GM21528 (cell line): ENCODE measurements around the gene SLC24A2.
"Not testable (repeated sequence)": the region's sequence is repeated elsewhere in the genome, so short reads cannot be mapped to it uniquely, and the experiment has no call there.

Experiments
- ATAC-seq: cut with Tn5 transposase; IDR thresholded peaks from one replicate; pipeline ENCODE4 v1.9.1; 2021; ENCODE audit warnings: mild to moderate bottlenecking, moderate library complexity; ENCODE audit not compliant: unreplicated experiment, low FRiP score

The SLC24A2 gene

GRCh38 chr9:19788614-19789271 is at the start of gene SLC24A2:
SLC24A2 (minus strand) TSS chr9:19789037.
- ATAC-seq: no peak

GRCh38 chr9:19833331-19833730 is 44.5 kb upstream of the SLC24A2 start:
- not testable (repeated sequence) for ATAC-seq

DNA sequence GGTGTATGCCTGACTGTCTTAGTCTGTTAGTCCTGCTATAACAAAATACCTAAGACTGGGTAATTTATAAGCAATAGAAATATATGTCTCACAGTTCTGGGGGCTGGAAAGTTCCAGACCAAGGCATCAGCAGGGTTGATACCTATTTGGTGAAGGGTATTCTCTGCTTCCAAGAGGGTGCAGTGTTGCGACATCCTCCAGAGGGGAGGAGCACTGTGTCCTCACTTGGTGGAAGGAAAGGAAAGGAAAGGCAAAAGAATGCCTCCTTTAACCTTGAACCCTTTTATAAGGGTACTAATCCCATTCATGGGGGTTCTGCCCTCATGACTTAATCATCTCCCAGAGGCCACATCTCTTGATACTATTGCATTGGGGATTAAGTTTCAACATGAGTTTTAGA is 42.0 kb upstream of the SLC24A2 start:
- ATAC-seq: no peak

DNA sequence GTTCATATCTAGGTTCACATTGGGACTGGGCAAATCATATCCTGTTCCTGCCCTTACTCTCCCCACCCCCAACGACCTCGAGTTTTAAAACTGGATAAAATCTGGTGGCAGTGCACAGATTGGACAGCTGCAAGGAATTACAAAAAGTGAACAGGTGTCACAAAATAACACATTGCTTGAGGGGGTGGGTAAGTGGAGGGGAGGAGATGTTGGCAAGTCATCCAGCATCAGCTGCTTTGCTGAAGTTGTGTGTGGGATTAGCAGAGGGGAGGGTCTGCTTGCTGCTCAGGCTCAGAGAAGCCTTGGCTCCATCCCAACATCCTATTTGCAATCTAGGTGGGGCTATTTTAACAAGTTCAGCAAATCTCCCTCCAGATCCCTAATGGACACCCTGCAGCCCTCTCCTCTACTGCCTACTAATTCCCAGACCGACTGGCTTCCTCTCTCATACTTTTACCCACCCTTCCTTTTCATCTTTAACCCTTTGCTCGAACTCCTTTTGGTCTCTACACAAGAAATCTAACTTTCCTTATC is 39.8 kb upstream of the SLC24A2 start:
- no peak for ATAC-seq

GRCh38 chr9:19816769-19817168 is 27.9 kb upstream of the SLC24A2 start:
- ATAC-seq: no peak

DNA sequence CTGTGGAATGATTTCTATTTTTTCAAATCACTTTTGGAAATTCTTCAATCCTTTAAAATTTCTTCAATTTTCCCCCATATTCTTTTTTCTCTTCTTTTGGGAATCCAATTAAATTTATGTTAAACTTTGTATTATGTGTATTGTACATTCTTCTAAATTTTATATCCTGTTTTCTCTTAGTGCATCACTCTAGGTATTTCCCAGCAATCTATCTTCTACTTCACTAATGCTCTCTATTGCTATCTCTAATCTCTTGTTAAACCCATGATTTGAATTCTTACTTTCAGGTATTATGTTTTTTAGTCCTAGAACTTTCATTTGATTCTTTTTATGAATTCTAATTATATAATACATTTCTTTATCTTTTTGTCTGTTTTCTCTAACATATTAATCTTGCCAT is 23.4 kb upstream of the SLC24A2 start:
- ATAC-seq: no peak

DNA sequence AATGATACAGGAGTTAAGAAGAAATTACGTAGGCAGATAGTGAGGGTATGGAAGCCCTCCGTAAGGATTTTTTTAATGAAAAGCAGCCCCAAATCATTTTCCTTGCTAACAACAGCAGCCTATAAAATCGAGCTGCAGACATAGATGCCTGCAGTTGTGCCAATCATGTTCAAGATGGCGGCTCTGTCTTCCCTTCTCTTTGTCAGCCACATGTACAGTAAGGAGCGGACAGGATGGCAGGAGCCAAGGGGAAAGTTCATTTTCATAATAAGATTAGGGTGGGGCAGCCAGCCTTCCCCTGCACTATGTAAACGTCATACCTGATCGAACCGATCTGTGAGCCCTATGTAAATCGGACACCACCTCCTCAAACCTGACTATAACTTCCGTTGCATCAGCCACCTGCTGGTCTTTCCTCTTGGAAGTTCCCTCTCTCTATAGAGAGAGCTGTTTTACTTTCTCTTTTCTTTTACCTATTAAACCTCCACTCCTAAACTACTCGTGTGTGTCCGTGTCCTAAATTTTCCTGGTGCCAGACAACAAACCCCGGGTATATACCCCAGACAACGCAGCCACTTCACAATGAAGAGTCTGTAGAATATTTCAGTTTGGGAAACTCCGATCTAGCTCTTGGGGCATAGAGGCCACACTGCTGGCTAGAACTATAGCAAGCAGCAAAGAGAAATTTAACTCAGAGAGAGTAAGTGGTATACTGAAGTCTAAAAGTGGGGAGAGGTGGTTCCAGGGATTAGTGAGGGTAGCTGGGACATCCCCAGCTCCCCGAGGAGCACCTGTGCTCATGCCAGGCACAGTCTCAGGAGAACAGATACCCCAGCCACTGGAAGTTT is 20.8 kb upstream of the SLC24A2 start:
- no peak for ATAC-seq

GRCh38 chr9:19807182-19807892 is 18.5 kb upstream of the SLC24A2 start:
- no peak for ATAC-seq

DNA sequence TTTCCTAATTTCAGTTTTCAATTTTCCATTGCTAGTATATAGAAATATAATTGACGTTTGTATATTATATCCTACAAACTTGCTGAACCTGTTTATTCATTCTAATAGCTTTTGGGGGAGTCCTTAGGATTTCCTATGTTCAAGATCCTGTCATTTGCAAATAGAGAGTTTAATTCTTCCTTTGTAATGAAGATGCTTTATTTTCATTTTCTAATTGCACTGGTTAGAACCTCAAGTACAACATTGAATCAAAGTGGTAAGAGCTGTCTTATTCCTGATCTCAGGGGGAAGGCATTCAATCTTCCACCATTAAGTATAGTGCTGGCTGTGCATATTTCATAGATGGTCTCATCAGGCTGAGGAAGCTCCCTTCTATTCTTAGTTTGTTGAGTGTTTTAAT is 15.6 kb upstream of the SLC24A2 start:
- no peak for ATAC-seq

- ATAC-seq: no peak
These were observed 12.0 kb upstream of the SLC24A2 start for GRCh38 chr9:19800884-19801283.

DNA sequence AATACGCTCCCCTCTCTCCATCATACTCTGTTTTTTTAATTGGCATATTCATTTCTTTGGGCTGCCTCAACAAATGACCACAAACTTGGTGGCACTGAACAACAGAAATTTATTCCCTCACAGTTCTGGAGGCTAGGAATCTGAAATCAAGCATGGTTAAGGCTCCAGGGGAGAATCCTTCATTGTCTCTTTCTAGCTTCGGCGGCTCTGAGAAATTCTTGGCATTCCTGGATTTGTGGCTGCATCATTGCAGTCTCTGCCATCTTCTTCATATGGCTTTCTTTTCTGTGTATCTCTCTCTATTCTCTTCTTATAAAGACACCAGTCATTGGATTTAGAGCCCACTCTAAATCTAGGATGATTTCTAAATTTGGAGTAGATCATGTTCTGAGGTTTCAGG is 10.9 kb upstream of the SLC24A2 start:
- no peak for ATAC-seq

DNA sequence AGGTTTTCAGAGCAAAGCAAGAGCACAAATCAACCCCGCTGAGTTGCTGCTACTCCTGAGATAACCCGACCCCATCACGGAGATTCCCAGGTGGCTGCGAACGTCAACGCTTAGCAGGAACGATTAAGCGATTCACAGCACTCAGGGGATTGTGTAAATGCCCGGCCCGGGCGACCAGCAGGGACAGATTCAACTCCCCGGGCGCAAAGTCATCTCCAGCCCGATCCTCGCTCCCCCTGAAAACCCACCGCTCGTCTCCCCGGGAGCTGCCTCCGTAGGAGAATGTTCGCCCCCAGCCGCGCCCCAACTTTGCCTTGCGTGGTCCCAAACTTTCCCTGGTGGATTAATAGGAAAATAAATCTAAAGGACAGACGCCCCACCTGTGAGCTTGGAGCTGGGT is 685 bp downstream of the SLC24A2 start:
- ATAC-seq: no peak

GRCh38 chr9:19787672-19788071 is 1.2 kb downstream of the SLC24A2 start:
- no peak for ATAC-seq

GRCh38 chr9:19785230-19785629 is 3.6 kb downstream of the SLC24A2 start:
- no peak for ATAC-seq

GRCh38 chr9:19784136-19784535 is 4.7 kb downstream of the SLC24A2 start:
- no peak for ATAC-seq

GRCh38 chr9:19783500-19783899 is 5.3 kb downstream of the SLC24A2 start:
- ATAC-seq: no peak

- no peak for ATAC-seq
These were observed 6.8 kb downstream of the SLC24A2 start for GRCh38 chr9:19782005-19782404.

- no peak for ATAC-seq
These were observed 7.6 kb downstream of the SLC24A2 start for GRCh38 chr9:19781240-19781639.

GRCh38 chr9:19771446-19771845 is 17.4 kb downstream of the SLC24A2 start:
- ATAC-seq: no peak

DNA sequence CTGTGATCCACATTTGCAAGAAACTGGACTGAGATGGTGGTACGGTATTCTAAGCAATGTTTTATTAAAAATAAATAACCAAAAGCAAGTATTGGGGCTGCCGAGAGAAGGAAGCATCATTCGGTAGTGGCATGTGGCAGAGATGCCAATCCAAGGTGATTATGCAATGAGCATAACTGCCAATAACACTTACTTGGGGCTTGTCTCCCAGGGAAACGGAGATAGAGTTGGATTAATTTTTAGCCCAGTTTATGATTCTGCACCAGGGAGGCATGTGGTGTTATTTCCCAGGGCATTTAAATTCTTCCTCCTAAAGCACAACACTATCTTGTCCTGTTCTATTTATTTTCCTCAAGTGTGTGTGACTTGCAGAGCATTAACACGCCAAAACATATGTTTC is 17.9 kb downstream of the SLC24A2 start:
- no peak for ATAC-seq

DNA sequence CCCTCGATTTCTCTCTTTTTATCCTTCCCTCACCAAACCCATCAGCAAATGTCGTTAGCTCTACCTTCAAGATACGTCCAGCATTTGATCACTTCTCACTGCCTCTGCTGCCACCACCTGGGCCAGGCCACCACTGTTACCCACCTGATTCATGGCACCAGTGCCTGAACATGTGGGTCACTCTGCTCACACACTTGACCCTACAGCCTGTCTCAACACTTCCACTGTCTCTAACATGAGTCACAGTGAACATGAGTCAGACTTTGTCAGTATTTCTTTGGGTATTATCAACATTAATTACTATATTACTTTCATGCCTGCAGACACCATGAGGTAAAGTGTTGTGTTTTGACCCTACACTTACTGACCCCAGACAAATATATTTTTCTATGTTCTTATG is 19.6 kb downstream of the SLC24A2 start:
- ATAC-seq: no peak
